ENCODE results near the gene POLR3B. TPM values are rescaled to one million over a fixed set of nuclear protein-coding genes. Genes with fewer than 3 reads are reported as not detected.

Gene POLR3B
- total RNA-seq, 1 experiment from 2014 or later, result 13.3 TPM

GRCh38 chr12:106412563-106412962, 55.0 kb downstream of the POLR3B start:
- DNase-seq (ENCODE audit: low read depth), result no peak

GRCh38 chr12:106415134-106415533, 57.6 kb downstream of the POLR3B start:
- DNase-seq (ENCODE audit: low read depth), result peak; percentile 90

GRCh38 chr12:106416273-106416672, 58.7 kb downstream of the POLR3B start:
- no peak for DNase-seq (ENCODE audit: low read depth)

- DNase-seq (ENCODE audit: low read depth), result peak; percentile 75
These were observed 60.7 kb downstream of the POLR3B start for GRCh38 chr12:106417926-106418910.

DNA sequence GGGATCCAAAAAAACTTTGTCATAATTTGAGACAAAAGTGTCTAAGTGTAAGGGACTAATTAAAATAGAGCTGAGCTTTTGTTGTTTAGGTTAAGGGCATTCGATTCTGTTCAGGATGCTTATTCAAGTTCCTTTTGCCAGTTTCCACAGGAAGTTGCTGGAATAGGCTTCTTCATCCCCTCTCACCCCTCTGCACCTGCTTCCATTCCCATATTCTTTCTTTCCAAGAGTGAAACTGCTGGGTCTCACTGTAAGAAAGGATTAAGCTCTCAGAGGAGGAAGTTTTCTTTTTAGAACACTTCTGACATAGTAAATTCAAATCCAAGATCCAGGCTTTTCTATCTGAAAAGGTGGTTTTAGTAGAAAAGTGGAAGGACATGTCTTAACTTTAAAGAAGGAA, 61.4 kb downstream of the POLR3B start:
- DNase-seq (ENCODE audit: low read depth), result no peak

DNA sequence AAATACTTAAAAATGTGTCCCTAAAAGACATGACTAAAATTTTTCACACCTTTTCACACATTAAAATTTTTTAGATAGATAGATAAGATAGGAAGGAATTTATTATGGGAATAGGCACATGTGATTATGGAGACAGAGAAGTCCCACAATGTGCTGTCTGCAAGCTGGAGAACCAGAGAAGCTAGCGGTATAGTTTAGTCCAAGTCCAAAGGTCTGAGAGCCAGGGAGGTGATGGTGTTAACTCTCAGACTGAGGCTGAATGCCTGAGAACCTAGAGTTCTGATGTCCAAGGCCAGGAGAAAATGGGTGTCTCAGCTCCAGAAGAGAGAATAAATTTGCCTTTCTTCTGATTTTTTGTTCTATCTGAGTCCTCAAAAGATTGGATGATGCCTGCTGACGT, 65.7 kb downstream of the POLR3B start:
- no peak for DNase-seq (ENCODE audit: low read depth)

DNA sequence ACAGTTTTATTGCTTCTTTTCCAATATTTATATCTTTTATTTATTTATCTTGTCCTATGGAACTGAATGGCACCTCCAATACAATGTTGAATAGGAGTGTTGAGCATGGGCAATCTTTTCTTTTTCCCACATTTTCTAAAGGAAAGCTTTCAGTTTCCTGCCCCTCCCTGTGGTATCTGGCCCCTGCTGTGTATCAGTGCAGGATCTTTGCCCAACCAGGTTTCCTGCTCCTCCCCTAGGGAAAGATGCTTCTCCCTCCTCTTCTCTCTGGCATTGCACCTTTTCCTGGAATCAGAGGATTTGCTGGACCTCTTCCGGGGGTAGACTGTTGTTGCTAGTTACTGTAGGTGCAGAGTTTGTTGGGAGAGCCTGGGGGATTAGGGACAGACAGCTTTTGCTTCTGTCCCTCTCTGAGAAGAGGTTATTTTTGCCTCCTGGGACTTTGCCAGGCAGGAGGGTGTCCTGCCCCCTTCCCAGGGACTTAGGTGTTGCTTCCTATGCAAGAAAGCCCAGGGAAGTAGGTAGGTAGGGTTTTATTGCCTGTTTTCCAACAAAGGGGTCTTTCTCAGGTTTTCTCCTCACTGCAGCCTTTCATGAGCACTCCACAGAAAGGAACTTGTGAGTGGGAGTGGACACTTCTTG, 67.6 kb downstream of the POLR3B start:
- DNase-seq (ENCODE audit: low read depth), result no peak

GRCh38 chr12:106427917-106428316, 70.4 kb downstream of the POLR3B start:
- DNase-seq (ENCODE audit: low read depth), result no peak

DNA sequence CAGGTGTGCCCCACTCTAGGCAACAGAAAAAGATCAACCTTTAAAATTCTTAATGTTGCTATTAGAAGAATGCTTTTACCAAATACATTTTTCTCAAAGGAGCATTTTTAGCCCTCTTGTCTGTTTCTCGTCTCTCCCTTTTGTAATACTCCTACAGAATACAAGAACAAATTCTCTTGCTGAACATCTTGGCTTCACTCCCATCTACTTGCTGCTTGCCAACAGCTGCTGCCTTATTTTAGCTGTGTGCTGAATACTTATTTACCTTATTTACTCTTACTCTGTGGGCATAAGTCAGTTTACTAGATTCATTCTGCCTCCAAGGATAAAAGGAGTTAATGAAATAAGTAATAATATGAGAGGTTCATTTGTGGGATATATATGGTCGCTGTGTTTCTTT, 70.8 kb downstream of the POLR3B start:
- peak; percentile 36 for DNase-seq (ENCODE audit: low read depth)

- no peak for DNase-seq (ENCODE audit: low read depth)
These were observed 71.5 kb downstream of the POLR3B start for GRCh38 chr12:106429043-106429552.

DNA sequence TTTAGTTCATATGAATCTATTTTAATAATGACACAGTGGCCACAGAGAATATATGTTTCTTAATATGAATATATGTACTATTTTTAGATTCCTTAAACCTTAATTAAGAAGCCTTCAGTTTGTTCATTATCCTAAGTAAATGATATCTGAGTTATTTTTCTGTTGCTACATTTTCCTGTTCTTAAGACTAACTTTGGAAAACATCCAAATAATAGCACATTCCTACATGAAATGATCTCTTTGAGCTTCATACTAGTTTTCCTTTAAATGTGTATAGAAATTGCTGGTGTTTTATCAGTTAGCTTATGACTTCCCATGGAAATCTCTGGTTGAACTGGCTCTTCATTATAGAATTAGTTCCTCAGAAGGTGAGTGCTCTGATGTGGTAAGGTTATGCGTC, 72.1 kb downstream of the POLR3B start:
- DNase-seq (ENCODE audit: low read depth), result no peak

- DNase-seq (ENCODE audit: low read depth), result no peak
These were observed 74.4 kb downstream of the POLR3B start for GRCh38 chr12:106431839-106432411.

DNA sequence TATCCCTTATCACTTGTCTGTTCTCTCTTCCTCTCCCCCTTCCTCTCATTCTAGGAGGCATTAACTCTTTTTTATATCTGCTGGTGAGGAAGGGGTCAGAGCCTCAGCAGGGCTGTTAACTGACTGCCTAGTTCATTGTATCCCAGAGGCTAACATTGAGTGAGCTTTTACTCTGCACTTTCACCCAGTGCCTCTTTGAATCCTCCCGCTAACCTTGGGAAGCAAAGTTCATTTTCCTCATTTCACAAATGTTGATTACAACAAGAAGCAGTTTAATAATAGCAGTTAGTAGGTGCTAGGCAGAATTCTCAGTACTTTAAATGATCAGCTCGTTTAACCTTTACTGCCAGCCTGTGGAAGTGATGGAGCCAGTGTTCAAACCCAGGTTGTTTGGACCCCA, 75.5 kb downstream of the POLR3B start:
- no peak for DNase-seq (ENCODE audit: low read depth)

GRCh38 chr12:106434526-106434925, 77.0 kb downstream of the POLR3B start:
- no peak for DNase-seq (ENCODE audit: low read depth)

DNA sequence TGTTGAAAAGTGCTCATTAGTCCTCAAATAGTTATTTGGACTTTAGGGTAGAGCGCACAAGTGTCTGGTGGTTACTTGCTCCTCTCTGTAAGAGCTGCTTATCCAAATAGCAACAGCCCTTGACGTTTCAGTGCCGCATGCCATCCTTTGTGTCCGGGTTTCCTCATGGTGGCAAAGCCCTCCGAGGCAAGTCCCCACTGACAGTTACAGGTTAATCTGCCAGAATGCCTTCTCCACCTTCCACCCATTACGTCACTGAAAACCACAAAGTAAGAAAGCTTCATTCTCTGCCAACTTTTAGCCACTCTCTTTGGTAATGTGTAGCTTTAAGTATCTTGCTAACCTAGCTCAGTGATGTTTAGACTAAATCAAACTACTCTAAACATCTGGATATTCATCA, 78.6 kb downstream of the POLR3B start:
- DNase-seq (ENCODE audit: low read depth), result no peak

GRCh38 chr12:106442575-106442974, 85.0 kb downstream of the POLR3B start:
- no peak for DNase-seq (ENCODE audit: low read depth)

GRCh38 chr12:106445053-106445452, 87.5 kb downstream of the POLR3B start:
- no peak for DNase-seq (ENCODE audit: low read depth)

DNA sequence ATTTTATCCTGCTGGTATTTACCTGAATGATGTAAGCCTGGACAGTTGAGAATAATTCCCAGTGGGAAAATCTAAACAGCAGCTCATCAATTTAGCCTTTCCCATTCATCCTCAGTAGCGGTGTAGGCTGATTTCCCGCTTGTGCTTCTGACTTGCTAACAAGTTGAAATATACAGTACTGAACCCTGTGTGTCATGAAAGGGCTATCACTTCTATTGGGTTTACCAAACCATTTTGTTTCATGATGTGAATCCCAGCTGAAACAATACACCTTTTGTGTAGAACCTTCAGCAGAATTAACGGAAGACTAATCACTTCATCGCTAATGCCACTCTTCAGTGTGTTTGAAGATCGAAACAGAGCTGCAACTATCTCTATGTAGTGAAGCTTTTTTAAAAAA, 88.4 kb downstream of the POLR3B start:
- DNase-seq (ENCODE audit: low read depth), result no peak

DNA sequence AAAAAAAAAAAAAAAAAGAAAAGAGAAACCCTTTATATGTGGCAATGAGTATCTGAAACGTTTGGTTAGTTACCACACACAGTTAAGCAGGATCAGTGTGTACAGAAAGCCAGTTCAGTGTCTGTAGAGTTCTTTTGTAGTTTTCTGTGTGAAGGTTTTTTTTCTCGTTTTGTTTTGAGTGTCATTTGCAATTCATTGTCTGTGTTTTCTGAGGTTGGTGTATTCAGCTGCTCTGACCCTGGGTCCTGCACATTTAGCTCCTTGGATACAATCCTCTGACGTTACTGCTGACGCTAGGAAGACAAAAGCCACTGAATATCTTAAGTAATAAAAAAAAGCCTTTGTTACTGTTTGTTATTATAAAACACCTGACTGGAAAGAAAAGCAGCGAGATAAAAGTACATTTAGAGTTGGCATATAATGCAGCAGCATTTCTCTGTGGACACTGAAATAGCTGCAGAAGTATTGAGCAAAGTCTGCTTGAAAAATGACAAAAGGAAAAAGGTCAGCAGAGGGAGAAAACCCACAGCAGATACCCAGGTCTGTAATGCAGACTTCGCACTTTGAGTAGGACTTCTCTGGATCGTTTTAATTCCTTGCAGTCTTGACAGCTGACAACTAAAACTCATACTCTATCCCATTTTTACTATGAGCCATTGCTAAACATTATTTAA, 89.0 kb downstream of the POLR3B start:
- DNase-seq (ENCODE audit: low read depth), result no peak

GRCh38 chr12:106452309-106452708, 94.8 kb downstream of the POLR3B start:
- no peak for DNase-seq (ENCODE audit: low read depth)

DNA sequence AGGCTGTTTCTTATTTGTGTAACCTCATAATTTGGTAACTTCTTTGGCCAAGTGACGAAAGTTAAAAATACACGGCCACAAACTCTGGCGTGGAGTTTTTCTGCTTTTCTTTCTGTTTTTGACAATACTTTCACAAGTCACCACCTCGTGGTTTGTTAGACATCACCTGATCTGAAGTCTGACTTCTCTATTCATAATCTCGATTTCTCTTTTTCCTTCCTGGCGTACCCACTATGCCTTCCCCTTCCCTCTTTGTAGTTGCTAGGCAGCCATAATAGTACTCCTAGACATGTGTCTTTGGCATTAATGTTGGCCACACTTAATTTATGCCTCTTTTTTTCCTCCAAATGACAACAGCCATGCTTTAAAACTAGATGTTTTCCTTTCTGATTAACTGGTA, 97.6 kb downstream of the POLR3B start:
- DNase-seq (ENCODE audit: low read depth), result no peak

DNA sequence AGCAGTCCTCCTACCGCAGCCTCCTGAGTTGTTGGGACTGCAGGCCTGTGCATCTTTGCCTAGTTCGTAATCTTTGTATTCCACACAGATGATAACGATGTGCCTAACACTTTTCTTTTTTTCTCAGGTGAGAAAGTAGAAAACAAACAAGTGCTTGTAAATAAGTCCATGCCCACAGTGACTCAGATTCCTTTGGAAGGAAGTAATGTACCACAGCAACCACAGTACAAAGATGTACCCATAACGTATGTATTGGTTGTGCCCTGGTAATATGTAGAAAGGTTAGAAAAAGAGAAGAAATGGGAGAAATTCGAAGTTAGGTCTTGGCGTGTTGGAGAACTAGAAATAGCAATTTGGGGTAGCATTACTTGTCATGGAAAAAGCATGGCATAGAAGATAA, 101.6 kb downstream of the POLR3B start:
- no peak for DNase-seq (ENCODE audit: low read depth)

All from LHCN-M2 (cell line).